ENCODE measurements around the gene ZNF536.
"Not testable (repeated sequence)": the region's sequence is repeated elsewhere in the genome, so short reads cannot be mapped to it uniquely, and the experiment has no call there.

DNA sequence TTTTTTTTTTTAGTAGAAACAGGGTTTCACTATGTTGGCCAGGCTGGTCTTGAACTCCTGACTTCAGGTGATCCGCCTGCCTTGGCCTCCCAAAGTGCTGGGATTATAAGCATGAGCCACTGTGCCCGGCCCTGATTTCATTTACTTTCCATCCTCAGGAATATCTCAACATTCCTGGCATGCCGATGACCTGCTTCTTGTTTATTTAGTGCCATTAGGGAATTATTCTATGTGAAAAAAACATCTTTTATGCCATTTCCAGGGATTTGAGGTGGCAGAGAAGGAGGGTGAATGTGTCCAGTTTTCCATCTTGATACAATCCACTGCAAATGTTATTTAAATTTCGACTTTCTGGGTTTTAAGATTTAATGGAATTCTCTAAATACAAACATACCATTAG lies 45.0 kb downstream of the ZNF536 start:
- TF ChIP-seq CEBPB (IDR thresholded peaks at IDR 0.05; ENCODE audit: borderline replicate concordance in 1 of 2, low read depth in 2 of 2, low read length in 2 of 2); TARDBP (IDR thresholded peaks at IDR 0.05; ENCODE audit: borderline replicate concordance); JUNB (IDR thresholded peaks at IDR 0.05); NR2C2 (IDR thresholded peaks at IDR 0.05; ENCODE audit: borderline replicate concordance, control insufficient read depth, insufficient read length, low read depth); CHD2 (IDR thresholded peaks at IDR 0.05; ENCODE audit: borderline replicate concordance, low read depth, low read length); NR2C1 (IDR thresholded peaks at IDR 0.05); BHLHE40 (IDR thresholded peaks at IDR 0.05; ENCODE audit: borderline replicate concordance in 1 of 2, low read depth in 2 of 2, low read length in 1 of 2); NR2F1 (conservative IDR thresholded peaks at IDR 0.05): not testable (repeated sequence)
- TF ChIP-seq, protein P1, sequence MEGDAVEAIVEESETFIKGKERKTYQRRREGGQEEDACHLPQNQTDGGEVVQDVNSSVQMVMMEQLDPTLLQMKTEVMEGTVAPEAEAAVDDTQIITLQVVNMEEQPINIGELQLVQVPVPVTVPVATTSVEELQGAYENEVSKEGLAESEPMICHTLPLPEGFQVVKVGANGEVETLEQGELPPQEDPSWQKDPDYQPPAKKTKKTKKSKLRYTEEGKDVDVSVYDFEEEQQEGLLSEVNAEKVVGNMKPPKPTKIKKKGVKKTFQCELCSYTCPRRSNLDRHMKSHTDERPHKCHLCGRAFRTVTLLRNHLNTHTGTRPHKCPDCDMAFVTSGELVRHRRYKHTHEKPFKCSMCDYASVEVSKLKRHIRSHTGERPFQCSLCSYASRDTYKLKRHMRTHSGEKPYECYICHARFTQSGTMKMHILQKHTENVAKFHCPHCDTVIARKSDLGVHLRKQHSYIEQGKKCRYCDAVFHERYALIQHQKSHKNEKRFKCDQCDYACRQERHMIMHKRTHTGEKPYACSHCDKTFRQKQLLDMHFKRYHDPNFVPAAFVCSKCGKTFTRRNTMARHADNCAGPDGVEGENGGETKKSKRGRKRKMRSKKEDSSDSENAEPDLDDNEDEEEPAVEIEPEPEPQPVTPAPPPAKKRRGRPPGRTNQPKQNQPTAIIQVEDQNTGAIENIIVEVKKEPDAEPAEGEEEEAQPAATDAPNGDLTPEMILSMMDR (IDR thresholded peaks at IDR 0.05 in 2 of 3, conservative IDR thresholded peaks at IDR 0.05 in 1 of 3; ENCODE audit: control insufficient read depth in 2 of 3, extremely low read depth in 1 of 3, insufficient read depth in 1 of 3, low read depth in 3 of 3, low read length in 3 of 3) = not testable (repeated sequence)
- TF ChIP-seq, protein P2, sequence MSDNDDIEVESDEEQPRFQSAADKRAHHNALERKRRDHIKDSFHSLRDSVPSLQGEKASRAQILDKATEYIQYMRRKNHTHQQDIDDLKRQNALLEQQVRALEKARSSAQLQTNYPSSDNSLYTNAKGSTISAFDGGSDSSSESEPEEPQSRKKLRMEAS (IDR thresholded peaks at IDR 0.05; ENCODE audit: low read depth, low read length) = not testable (repeated sequence)
- TF ChIP-seq, protein P3, sequence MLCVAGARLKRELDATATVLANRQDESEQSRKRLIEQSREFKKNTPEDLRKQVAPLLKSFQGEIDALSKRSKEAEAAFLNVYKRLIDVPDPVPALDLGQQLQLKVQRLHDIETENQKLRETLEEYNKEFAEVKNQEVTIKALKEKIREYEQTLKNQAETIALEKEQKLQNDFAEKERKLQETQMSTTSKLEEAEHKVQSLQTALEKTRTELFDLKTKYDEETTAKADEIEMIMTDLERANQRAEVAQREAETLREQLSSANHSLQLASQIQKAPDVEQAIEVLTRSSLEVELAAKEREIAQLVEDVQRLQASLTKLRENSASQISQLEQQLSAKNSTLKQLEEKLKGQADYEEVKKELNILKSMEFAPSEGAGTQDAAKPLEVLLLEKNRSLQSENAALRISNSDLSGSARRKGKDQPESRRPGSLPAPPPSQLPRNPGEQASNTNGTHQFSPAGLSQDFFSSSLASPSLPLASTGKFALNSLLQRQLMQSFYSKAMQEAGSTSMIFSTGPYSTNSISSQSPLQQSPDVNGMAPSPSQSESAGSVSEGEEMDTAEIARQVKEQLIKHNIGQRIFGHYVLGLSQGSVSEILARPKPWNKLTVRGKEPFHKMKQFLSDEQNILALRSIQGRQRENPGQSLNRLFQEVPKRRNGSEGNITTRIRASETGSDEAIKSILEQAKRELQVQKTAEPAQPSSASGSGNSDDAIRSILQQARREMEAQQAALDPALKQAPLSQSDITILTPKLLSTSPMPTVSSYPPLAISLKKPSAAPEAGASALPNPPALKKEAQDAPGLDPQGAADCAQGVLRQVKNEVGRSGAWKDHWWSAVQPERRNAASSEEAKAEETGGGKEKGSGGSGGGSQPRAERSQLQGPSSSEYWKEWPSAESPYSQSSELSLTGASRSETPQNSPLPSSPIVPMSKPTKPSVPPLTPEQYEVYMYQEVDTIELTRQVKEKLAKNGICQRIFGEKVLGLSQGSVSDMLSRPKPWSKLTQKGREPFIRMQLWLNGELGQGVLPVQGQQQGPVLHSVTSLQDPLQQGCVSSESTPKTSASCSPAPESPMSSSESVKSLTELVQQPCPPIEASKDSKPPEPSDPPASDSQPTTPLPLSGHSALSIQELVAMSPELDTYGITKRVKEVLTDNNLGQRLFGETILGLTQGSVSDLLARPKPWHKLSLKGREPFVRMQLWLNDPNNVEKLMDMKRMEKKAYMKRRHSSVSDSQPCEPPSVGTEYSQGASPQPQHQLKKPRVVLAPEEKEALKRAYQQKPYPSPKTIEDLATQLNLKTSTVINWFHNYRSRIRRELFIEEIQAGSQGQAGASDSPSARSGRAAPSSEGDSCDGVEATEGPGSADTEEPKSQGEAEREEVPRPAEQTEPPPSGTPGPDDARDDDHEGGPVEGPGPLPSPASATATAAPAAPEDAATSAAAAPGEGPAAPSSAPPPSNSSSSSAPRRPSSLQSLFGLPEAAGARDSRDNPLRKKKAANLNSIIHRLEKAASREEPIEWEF (IDR thresholded peaks at IDR 0.05; ENCODE audit: insufficient replicate concordance, low read depth, low read length) = not testable (repeated sequence)
